Measurements from ENCODE around the gene ZNF532. TPM values are rescaled to one million over a fixed set of nuclear protein-coding genes. Genes with fewer than 3 reads are reported as not detected.

The ZNF532 gene
- total RNA-seq, 1 donor from 2014 or later = 137 TPM

DNA sequence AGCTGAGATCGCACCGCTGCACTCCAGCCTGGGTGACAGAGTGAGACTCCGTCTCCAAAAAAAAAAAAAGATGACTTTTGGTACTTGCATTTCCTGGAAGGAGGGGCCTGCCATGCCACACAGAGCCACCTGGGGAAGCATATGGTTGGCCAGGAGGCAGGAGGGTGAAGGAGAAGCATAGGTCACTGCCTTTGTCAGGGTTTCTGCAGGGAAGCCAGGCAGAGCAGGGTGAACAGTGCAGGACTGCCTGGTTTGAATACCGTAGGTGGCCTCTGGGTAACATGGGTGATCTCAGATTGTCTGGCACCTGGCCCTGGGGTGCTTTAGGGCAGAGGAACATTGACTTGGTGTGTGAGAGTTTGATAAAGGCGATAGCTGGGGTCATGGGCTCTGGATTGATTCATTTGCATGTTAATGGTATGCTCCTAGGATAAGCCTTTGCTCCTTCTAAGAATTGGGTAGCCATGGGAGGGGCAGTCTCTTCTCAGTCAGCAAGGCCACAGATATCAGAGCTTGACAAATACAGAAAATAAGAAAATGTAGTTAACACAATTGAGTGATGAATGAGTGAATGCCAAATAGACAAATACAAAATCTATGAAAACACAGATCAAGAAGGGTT lies 151.0 kb downstream of the ZNF532 start:
- Histone ChIP-seq H3K79me2 (ENCODE audit: low read depth) (no peaks in the 10 kb centered on the region), H3K36me3 (no peaks in the 10 kb centered on the region), H3K4me3 (no peak overlapping the region), H3F3A (ENCODE audit: low read depth) (no peaks in the 10 kb centered on the region), H2AFZ (replicated peaks) (no peak overlapping the region), H4K20me1 (ENCODE audit: low read depth) (no peaks in the 10 kb centered on the region), H3K27me3 (no peaks in the 10 kb centered on the region), H3K9ac (no peak overlapping the region), H3K4me1 (no peaks in the 10 kb centered on the region), H3K27ac (no peak overlapping the region), H3K9me3 (ENCODE audit: low read depth) (peaks cover 18% of the 10 kb centered on the region), H3K4me2 (no peak overlapping the region)
- Mint-ChIP-seq H3K4me1 (peaks cover 9% of the 10 kb centered on the region), H3K4me3 (no peak overlapping the region), H3K27me3 (ENCODE audit: insufficient read depth, low read depth) (peaks cover 2% of the 10 kb centered on the region), H3K27ac (no peak overlapping the region), H3K36me3 (peaks cover 2% of the 10 kb centered on the region), H3K9me3 (peaks cover 19% of the 10 kb centered on the region)
- TF ChIP-seq EZH2phosphoT487 (IDR thresholded peaks at IDR 0.05) = no peak
- TF ChIP-seq, protein P1, sequence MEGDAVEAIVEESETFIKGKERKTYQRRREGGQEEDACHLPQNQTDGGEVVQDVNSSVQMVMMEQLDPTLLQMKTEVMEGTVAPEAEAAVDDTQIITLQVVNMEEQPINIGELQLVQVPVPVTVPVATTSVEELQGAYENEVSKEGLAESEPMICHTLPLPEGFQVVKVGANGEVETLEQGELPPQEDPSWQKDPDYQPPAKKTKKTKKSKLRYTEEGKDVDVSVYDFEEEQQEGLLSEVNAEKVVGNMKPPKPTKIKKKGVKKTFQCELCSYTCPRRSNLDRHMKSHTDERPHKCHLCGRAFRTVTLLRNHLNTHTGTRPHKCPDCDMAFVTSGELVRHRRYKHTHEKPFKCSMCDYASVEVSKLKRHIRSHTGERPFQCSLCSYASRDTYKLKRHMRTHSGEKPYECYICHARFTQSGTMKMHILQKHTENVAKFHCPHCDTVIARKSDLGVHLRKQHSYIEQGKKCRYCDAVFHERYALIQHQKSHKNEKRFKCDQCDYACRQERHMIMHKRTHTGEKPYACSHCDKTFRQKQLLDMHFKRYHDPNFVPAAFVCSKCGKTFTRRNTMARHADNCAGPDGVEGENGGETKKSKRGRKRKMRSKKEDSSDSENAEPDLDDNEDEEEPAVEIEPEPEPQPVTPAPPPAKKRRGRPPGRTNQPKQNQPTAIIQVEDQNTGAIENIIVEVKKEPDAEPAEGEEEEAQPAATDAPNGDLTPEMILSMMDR (IDR thresholded peaks at IDR 0.05) = no peak
- TF ChIP-seq EZH2 (IDR thresholded peaks at IDR 0.05) = no peak
- DNase-seq (ENCODE audit: low spot score) = no peak

- Histone ChIP-seq H3K4me2 (no peak overlapping the region), H4K20me1 (ENCODE audit: low read depth) (no peaks in the 10 kb centered on the region), H3K79me2 (ENCODE audit: low read depth) (no peaks in the 10 kb centered on the region), H3F3A (ENCODE audit: low read depth) (no peaks in the 10 kb centered on the region), H3K4me1 (no peaks in the 10 kb centered on the region), H2AFZ (replicated peaks) (no peak overlapping the region), H3K36me3 (no peaks in the 10 kb centered on the region), H3K27me3 (no peaks in the 10 kb centered on the region), H3K27ac (no peak overlapping the region), H3K9me3 (ENCODE audit: low read depth) (peaks cover 18% of the 10 kb centered on the region), H3K9ac (no peak overlapping the region), H3K4me3 (no peak overlapping the region)
- TF ChIP-seq EZH2phosphoT487 (IDR thresholded peaks at IDR 0.05) (no peak), EZH2 (IDR thresholded peaks at IDR 0.05) (no peak)
- TF ChIP-seq, protein P1 (IDR thresholded peaks at IDR 0.05) = no peak
- Mint-ChIP-seq H3K9me3 (peaks cover 18% of the 10 kb centered on the region), H3K27me3 (ENCODE audit: insufficient read depth, low read depth) (peaks cover 7% of the 10 kb centered on the region), H3K27ac (no peak overlapping the region), H3K4me1 (peaks cover 7% of the 10 kb centered on the region), H3K4me3 (no peak overlapping the region), H3K36me3 (peaks cover 2% of the 10 kb centered on the region)
- no peak for DNase-seq (ENCODE audit: low spot score)
Measured at GRCh38 chr18:59021500-59021899, 156.8 kb downstream of the ZNF532 start.

GRCh38 chr18:59022167-59022945 lies 157.7 kb downstream of the ZNF532 start:
- Histone ChIP-seq H3K4me3 (no peak overlapping the region), H3K79me2 (ENCODE audit: low read depth) (no peaks in the 10 kb centered on the region), H3F3A (ENCODE audit: low read depth) (no peaks in the 10 kb centered on the region), H3K36me3 (no peaks in the 10 kb centered on the region), H3K27ac (no peak overlapping the region), H3K4me2 (no peak overlapping the region), H2AFZ (replicated peaks) (peak overlapping the region; percentile 31), H3K4me1 (no peaks in the 10 kb centered on the region), H3K9me3 (ENCODE audit: low read depth) (peaks cover 10% of the 10 kb centered on the region), H3K9ac (no peak overlapping the region), H3K27me3 (no peaks in the 10 kb centered on the region), H4K20me1 (ENCODE audit: low read depth) (no peaks in the 10 kb centered on the region)
- Mint-ChIP-seq H3K9me3 (peaks cover 16% of the 10 kb centered on the region), H3K36me3 (peaks cover 2% of the 10 kb centered on the region), H3K4me3 (no peak overlapping the region), H3K27ac (no peak overlapping the region), H3K4me1 (peaks cover 7% of the 10 kb centered on the region), H3K27me3 (ENCODE audit: insufficient read depth, low read depth) (peaks cover 7% of the 10 kb centered on the region)
- DNase-seq (ENCODE audit: low spot score) = no peak
- TF ChIP-seq EZH2 (IDR thresholded peaks at IDR 0.05) = no peak
- TF ChIP-seq EZH2phosphoT487 (IDR thresholded peaks at IDR 0.05) = no peak
- TF ChIP-seq, protein P1 (IDR thresholded peaks at IDR 0.05) = no peak
